T-helper 1 cell (primary cell): ENCODE data around the gene SLC25A22.

Experiments used
- DNase-seq, 5 donors: peaks; one replicate each; pipeline ENCODE4 v3.0.0-alpha.2; 2012 to 2020
- total RNA-seq, 4 donors: gene quantifications; one replicate each; lab custom pipeline; 2026; lab: John Stamatoyannopoulos, UW

SLC25A22 gene
- 15.2 to 23.9 (median 22.8) reads per million in 4 donors for total RNA-seq

- peak; percentile 65 to 81 (median 76) for DNase-seq
These were observed at the start of gene SLC25A22 for GRCh38 chr11:798093-798713. Gene SLC25A22, minus strand, starts transcription at chr11:798281. Its CDS starts 3,275 bp downstream, at chr11:795006.

GRCh38 chr11:847876-848275 lies 49.8 kb upstream of the SLC25A22 start:
- no peak for DNase-seq

- DNase-seq, result no peak
These were observed 48.5 kb upstream of the SLC25A22 start for GRCh38 chr11:846496-847098.

GRCh38 chr11:845872-846495 lies 47.9 kb upstream of the SLC25A22 start:
- DNase-seq, result no peak

- no peak for DNase-seq
These were observed 46.9 kb upstream of the SLC25A22 start for GRCh38 chr11:844693-845644.

- no peak for DNase-seq
These were observed 46.0 kb upstream of the SLC25A22 start for GRCh38 chr11:843818-844692.

- no peak for DNase-seq
These were observed 45.1 kb upstream of the SLC25A22 start for GRCh38 chr11:843086-843734.

- DNase-seq, result peak; percentile 75 to 85 (median 82)
These were observed 44.4 kb upstream of the SLC25A22 start, which contains the start of the genes POLR2L and TSPAN4 for GRCh38 chr11:842370-843002. Gene POLR2L, minus strand, starts transcription at chr11:842529. Its CDS starts 21 bp downstream, at chr11:842508. Gene TSPAN4, plus strand, starts transcription at chr11:842852. Its CDS starts 7,453 bp downstream, at chr11:850305.

- no peak for DNase-seq
These were observed 43.9 kb upstream of the SLC25A22 start for GRCh38 chr11:841981-842369.

- no peak for DNase-seq
These were observed 42.0 kb upstream of the SLC25A22 start for GRCh38 chr11:839875-840617.

- no peak for DNase-seq
These were observed 41.2 kb upstream of the SLC25A22 start for GRCh38 chr11:839280-839623.

- no peak for DNase-seq
These were observed 40.6 kb upstream of the SLC25A22 start for GRCh38 chr11:838441-839279.

- DNase-seq, result no peak
These were observed 39.9 kb upstream of the SLC25A22 start for GRCh38 chr11:837990-838307.

- DNase-seq, result no peak
These were observed 39.3 kb upstream of the SLC25A22 start for GRCh38 chr11:837189-837989.

GRCh38 chr11:836700-837099 lies 38.6 kb upstream of the SLC25A22 start:
- no peak for DNase-seq

GRCh38 chr11:836274-836673 lies 38.2 kb upstream of the SLC25A22 start:
- DNase-seq, result no peak

- no peak for DNase-seq
These were observed 36.6 kb upstream of the SLC25A22 start for GRCh38 chr11:834371-835316.
